ENCODE results near the gene CDCA8. TPM values are rescaled to one million over a fixed set of nuclear protein-coding genes. Genes with fewer than 3 reads are reported as not detected.

Gene CDCA8
- total RNA-seq, 1 experiment from 2014 or later = 48.5 TPM

- H3K27me3 ChIP-seq (ENCODE audit: insufficient read depth, low read length) = no peaks in the 10 kb centered on the region
- H3K27ac Mint-ChIP-seq = no peak overlapping the region
Observed at GRCh38 chr1:37667023-37667671, 25.2 kb upstream of the CDCA8 start.

More at GRCh38 chr1:37667023-37667671, 25.2 kb upstream of the CDCA8 start:
- Histone ChIP-seq H3K4me2 (ENCODE audit: insufficient read depth, insufficient read length, low read length) (no peak overlapping the region), H2BK5ac (ENCODE audit: insufficient read length, low read length) (no peak overlapping the region), H4K91ac (ENCODE audit: insufficient read length, low read depth, low read length) (no peak overlapping the region), H3K14ac (ENCODE audit: insufficient read depth, low read length) (no peak overlapping the region), H4K20me1 (ENCODE audit: control insufficient read depth, insufficient read depth, insufficient read length) (no peaks in the 10 kb centered on the region), H3K79me2 (ENCODE audit: insufficient read depth, low read length) (no peaks in the 10 kb centered on the region), H3K18ac (ENCODE audit: insufficient read length, low read depth, low read length) (no peak overlapping the region), H3K4ac (ENCODE audit: low read depth, low read length) (no peak overlapping the region), H3K56ac (ENCODE audit: insufficient read length, low read depth, low read length) (no peak overlapping the region), H3K79me1 (ENCODE audit: insufficient read depth, low read depth, low read length, poor library complexity, severe bottlenecking) (no peaks in the 10 kb centered on the region), H4K8ac (replicated peaks; ENCODE audit: insufficient read length, low read depth, low read length) (no peak overlapping the region), H3K27ac (ENCODE audit: insufficient read length, low read depth, low read length) (no peak overlapping the region), H3K23ac (ENCODE audit: insufficient read length, low read depth, low read length) (no peak overlapping the region), H2BK12ac (ENCODE audit: insufficient read length, low read depth, low read length) (no peak overlapping the region), H3K4me1 (ENCODE audit: insufficient read depth, low read length) (no peaks in the 10 kb centered on the region), H3T11ph (ENCODE audit: low read length) (no peak overlapping the region), H3K9ac (ENCODE audit: extremely low read depth, insufficient read length, low read length) (no peak overlapping the region), H3K23me2 (ENCODE audit: insufficient read length, low read depth, low read length, poor library complexity, severe bottlenecking) (no peaks in the 10 kb centered on the region), H2BK20ac (ENCODE audit: low read depth, low read length, poor library complexity, severe bottlenecking) (no peak overlapping the region), H4K5ac (ENCODE audit: insufficient read length, low read depth, low read length) (no peak overlapping the region), H2AK5ac (ENCODE audit: insufficient read length, low read length) (no peak overlapping the region), H2AFZ (ENCODE audit: low read length) (no peak overlapping the region), H2BK120ac (ENCODE audit: low read depth, low read length, poor library complexity, severe bottlenecking) (no peak overlapping the region), H2BK15ac (ENCODE audit: low read depth, low read length) (no peak overlapping the region), H3K9me3 (ENCODE audit: control insufficient read depth, low read depth, low read length) (no peaks in the 10 kb centered on the region)
- no peak for TF ChIP-seq CTCF (conservative IDR thresholded peaks at IDR 0.05)
- Mint-ChIP-seq H3K36me3 (ENCODE audit: insufficient read depth in 1 of 3, low read depth in 3 of 3) (no peaks in the 10 kb centered on the region), H3K4me1 (peaks cover 4 to 29% of the 10 kb centered on the region in 2 experiments), H3K4me3 (no peak overlapping the region), H3K27me3 (ENCODE audit: low read depth) (peaks cover 14% of the 10 kb centered on the region), H3K9me3 (no peaks in the 10 kb centered on the region)
- DNase-seq = no peak
- WGBS (ENCODE audit: extremely low coverage, insufficient read length, low lambda C conversion rate) = no CpG with 5 or more reads among the region's 17 CpGs
